GM19023 (cell line): Measurements from ENCODE around the gene LASP1NB.
"Not testable (repeated sequence)": the region's sequence is repeated elsewhere in the genome, so short reads cannot be mapped to it uniquely, and the experiment has no call there.

Experiments
- ATAC-seq: cut with Tn5 transposase; IDR thresholded peaks from one replicate; pipeline ENCODE4 v1.9.1; 2021; ENCODE audit warnings: mild to moderate bottlenecking, moderate library complexity; ENCODE audit not compliant: unreplicated experiment

The LASP1NB gene

DNA sequence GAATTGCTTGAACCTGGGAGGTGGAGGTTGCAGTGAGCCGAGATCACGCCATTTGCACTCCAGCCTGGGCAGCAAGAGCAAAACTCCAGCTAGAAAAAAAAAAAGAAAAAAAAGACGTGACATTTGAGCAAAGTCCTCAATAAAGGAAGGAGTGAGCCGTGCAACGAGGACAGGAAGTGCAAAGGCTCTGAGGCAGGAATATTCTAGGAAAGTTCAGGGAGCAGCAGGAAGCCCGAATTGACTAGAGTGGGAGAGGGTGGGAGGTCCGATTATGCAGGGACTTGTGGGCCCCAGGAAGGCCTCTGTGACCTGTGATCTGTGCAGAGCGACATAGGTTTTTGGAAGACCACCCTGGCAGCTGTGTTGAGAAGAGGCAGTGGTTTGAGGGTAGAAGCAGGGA is 8.6 kb upstream of the LASP1NB start:
- no peak for ATAC-seq

DNA sequence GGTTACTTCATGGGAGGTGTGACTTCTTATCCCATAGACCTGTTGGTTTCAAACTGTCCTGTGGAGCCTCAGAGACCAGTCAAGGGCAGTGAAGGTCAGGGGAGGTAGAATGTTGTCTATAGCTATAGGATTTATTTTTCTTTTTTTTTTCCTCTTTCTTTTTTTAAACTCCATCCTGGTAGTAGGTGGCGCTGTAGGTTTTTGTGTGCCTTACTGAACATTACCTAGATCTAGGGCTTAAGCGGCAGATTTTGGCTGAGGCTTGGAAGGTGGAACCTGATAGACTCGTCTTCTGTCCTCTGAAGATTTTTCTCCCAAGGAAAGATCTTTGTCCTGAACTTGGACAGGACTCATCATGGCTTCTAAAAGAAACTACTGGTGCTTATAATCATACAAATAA is 8.2 kb upstream of the LASP1NB start:
- ATAC-seq, result no peak

DNA sequence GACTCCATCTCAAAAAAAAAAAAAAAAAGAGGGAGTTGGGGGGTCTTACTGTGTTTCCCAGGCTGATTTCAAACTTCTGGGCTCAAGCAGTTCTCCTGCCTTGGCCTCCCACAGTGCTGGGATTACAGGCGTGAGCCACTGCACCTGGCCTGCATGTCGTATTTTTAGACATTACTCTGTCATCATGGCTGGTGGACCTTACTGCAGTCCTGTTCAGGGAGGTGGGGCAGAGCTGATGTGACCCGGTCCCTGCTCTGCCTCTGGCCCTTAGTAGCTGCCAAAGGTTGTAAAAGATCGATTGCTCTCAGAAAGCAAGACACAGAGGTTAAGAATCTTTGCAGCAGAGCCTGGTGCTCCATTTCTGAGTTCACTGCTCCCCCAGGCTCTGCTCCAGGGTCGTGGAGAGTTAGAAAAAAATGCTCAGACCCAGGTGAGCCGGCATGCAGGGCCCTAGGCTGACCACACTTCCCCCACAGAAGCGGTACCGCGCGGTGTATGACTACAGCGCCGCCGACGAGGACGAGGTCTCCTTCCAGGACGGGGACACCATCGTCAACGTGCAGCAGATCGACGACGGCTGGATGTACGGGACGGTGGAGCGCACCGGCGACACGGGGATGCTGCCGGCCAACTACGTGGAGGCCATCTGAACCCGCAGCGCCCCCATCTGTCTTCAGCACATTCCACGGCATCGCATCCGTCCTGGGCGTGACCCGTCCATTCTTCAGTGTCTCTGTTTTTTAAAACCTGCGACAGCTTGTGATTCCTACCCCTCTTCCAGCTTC is 7.1 kb upstream of the LASP1NB start:
- no peak for ATAC-seq

GRCh38 chr17:38918916-38919315 is 6.5 kb upstream of the LASP1NB start:
- no peak for ATAC-seq

GRCh38 chr17:38919316-38920078 is 5.9 kb upstream of the LASP1NB start:
- ATAC-seq, result no peak

GRCh38 chr17:38920374-38921291 is 4.8 kb upstream of the LASP1NB start:
- ATAC-seq, result no peak

- no peak for ATAC-seq
Observed at GRCh38 chr17:38921756-38922411, 3.5 kb upstream of the LASP1NB start.

DNA sequence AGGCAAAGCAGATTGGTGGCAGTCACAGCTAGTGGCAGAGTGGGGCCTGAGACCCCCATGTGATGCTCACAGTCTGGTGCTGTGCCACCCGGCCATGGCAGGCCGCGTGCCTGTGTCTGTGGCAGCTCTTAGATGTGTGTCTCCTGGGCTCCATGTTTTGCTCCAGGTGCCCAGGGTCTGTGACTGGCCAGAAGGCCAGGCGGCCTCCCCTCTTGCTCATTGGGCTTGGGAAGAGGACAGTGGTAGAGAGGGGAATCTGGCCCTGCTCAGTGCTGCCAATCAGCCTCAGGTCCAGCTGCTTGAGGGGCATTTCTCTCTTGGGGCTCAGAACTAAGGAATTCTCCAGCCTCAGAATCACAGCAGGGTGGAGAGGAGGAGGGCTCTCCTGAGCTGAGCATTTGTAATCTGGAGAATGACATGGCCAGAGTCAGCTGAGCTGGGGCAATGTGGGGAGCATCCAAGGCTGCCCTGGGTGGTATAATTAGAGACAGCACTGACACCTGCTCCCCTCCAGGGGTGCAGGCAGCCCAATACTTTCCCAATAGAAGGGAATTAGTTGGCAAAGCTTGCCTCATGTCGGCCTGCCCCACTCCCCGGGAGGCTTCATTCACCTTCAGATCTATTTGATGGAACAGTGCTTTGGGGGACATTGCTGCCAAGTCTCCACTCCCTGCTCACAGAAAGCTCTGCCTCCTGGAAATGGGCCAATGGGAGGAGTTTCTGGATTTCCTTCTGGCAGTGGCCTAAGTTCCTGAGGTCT is 2.7 kb upstream of the LASP1NB start:
- ATAC-seq, result no peak

GRCh38 chr17:38926293-38927070 is 1.1 kb downstream of the LASP1NB start:
- ATAC-seq, result no peak

DNA sequence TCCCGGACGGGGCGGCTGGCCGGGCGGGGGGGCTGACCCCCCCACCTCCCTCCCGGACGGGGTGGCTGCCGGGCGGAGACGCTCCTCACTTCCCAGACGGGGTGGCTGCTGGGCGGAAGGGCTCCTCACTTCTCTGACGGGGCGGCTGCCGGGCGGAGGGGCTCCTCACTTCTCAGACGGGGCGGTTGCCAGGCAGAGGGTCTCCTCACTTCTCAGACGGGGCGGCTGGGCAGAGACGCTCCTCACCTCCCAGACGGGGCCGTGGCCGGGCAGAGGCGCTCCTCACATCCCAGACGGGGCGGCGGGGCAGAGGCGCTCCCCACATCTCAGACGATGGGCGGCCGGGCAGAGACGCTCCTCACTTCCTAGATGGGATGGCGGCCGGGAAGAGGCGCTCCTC is 5.4 kb downstream of the LASP1NB start:
- not testable (repeated sequence) for ATAC-seq

DNA sequence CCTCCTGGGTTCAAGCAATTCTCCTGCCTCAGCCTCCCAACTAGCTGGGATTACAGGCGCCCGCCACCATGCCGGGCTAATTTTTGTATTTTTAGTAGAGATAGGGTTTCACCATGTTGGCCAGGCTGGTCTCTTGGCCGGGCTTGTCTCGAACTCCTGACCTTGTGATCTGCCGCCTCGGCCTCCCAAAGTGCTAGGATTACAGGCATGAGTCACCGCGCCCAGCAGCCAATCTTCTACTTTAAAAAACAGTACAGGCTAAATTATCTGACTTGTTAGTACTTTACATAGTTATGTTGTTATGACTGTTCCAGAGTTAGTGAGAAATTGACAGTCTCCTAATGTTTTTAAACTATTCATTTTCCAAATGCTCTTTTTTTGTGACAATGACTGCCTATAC is 8.5 kb downstream of the LASP1NB start:
- not testable (repeated sequence) for ATAC-seq

DNA sequence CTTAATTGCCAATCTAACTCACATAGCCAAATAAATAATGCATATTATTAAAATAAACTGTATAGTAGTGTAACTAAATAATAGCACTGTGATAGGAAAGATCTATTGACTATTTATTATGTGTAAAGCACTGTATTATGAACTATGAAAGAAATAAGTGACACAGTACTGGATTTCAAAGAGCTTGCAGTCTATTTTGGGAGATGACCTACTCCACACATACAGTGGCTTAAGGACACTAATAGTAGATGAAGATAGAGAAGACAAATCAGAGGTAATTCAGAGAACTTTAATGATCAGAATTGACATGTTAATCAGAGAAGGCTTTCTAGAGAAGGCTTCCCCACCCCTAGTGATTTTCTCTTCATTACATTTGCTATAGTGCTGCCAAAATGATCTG is 14.6 kb downstream of the LASP1NB start:
- ATAC-seq, result no peak

DNA sequence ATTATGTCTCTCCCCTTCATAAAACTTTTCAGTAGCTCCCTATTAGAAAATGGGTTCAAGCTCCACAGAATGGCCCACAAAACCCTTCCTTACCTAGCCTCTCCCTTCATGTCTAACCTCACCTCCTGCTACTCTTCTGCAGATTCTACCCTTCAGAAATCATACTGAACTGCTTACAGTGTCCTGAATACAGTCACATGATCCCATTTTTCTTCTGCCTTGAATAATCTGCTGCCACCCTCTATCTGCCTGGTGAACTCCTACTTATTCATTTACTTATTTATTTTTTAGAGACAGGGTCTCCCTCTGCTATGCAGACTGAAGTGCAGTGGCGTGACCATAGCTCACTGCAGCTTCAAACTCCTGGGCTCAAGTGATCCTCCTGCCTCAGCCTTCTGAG is 15.0 kb downstream of the LASP1NB start:
- ATAC-seq, result no peak

GRCh38 chr17:38942696-38943334 is 17.4 kb downstream of the LASP1NB start:
- ATAC-seq, result no peak

DNA sequence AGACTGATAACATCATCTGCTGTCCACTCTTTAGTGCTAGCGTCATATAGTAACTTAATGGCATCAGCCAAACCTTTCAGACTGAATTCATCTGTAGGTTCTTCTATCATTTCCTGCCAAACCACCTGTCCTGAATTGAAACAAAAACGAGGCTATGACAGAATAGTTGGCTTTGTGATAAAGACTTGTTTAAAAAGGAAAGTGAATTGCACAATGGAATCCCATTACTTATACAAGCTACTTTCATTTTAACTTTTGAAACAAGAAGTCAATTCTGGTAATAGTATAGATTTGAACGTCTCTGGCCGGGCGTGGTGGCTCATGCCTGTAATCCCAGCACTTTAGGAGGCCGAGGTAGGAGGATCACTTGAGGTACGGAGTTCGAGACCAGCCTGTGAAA is 18.2 kb downstream of the LASP1NB start:
- no peak for ATAC-seq

DNA sequence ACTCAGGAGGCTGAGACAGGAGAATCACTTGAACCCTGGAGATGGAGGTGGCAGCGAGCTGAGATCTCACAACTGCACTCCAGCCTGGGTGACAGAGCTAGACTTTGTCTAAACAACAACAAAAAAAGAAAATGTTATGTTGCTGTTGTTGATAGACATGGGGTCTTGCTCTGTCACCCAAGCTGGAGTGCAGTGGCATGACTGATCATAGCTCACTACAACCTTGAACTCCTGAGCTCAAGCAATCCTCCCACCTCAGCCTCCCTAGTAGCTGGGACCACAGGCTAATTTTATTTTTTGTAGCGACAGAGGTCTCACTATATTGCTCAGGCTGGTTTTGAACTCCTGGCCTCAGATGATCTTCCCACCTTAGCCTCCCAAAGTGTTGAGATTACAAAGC is 21.8 kb downstream of the LASP1NB start:
- ATAC-seq, result no peak

GRCh38 chr17:38953800-38954199 is 28.4 kb downstream of the LASP1NB start:
- not testable (repeated sequence) for ATAC-seq

- no peak for ATAC-seq
Observed at GRCh38 chr17:38958326-38958725, 32.9 kb downstream of the LASP1NB start.

GRCh38 chr17:38958756-38959155 is 33.3 kb downstream of the LASP1NB start:
- ATAC-seq, result no peak
